Activated gamma-delta T cell treated with anti-CD3 and anti-CD28 coated beads, Interleukin-2, amount 50 U/mL, for 16 hours (primary cell): ENCODE data around the gene MTAP.

Experiments used
- DNase-seq: peaks from one replicate; pipeline ENCODE4 v3.0.0-alpha.2; 2020; ENCODE audit warnings: low read depth

Gene MTAP

DNA sequence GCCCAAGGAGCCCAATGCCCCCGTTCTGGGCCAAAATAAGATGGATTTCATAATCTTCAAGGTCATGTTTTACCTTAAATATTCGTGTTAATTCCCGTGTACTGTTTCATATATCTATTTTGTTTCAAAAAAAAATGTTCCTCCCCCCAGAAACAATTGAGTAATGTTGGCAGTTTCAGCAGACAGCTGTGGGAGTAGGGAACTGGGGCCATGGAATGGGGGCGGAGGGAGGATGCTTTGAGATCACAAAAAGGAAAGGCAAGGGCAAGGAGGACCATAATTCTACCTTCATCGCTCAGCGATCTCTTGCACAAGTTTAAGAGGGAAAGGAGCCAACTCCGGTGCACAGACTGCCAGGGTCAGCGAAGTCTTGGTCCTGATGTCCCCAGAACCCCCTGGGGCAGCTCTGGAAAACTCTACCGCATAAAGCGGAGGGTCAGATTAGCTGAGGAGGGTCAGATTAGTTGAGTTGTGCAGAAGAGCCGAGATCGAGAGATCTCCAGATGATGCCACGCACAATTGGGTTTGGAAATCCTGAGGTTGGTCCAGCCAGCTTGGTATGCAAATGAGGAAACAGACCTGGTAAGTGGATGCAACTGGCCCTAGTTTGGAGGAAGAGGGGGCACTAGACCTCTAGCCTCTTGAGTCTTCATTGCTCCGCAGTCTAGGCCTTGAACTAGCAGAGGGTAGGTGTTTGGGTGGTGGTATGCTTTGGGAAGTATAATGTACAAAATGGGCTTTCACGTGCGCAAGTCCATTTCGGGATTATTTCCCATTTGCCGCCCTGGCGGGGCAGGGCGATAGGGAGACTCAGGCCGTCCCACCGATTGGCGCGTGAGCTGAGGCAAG is 167.7 kb downstream of the MTAP start:
- no peak for DNase-seq

GRCh38 chr9:21970800-21971640 is 168.6 kb downstream of the MTAP start:
- no peak for DNase-seq

- no peak for DNase-seq
Measured at GRCh38 chr9:21972361-21972760, 169.9 kb downstream of the MTAP start.

- DNase-seq = no peak
Measured at GRCh38 chr9:21974343-21974721, 171.9 kb downstream of the MTAP start.

DNA sequence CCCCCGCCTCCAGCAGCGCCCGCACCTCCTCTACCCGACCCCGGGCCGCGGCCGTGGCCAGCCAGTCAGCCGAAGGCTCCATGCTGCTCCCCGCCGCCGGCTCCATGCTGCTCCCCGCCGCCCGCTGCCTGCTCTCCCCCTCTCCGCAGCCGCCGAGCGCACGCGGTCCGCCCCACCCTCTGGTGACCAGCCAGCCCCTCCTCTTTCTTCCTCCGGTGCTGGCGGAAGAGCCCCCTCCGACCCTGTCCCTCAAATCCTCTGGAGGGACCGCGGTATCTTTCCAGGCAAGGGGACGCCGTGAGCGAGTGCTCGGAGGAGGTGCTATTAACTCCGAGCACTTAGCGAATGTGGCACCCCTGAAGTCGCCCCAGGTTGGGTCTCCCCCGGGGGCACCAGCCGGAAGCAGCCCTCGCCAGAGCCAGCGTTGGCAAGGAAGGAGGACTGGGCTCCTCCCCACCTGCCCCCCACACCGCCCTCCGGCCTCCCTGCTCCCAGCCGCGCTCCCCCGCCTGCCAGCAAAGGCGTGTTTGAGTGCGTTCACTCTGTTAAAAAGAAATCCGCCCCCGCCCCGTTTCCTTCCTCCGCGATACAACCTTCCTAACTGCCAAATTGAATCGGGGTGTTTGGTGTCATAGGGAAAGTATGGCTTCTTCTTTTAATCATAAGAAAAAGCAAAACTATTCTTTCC is 172.4 kb downstream of the MTAP start:
- no peak for DNase-seq

GRCh38 chr9:21976334-21976875 is 174.0 kb downstream of the MTAP start:
- no peak for DNase-seq

DNA sequence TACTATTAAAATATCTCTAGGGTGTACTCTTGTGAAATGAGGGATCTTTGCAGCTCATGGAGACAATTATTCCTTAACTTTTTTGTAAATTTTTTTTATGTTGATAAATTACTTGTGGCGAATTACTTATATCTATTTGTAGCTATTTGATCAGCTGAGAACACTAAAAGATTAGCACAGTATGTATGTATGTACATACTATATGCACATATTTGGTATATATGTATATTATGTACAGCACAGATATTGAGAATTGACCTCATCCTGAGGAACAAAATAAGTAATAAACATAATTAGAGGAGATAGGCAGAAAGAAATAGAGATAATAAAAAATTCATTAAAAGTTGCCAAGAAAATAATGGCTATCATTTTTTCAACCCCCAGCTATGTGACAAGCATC is 180.0 kb downstream of the MTAP start:
- DNase-seq = no peak

DNA sequence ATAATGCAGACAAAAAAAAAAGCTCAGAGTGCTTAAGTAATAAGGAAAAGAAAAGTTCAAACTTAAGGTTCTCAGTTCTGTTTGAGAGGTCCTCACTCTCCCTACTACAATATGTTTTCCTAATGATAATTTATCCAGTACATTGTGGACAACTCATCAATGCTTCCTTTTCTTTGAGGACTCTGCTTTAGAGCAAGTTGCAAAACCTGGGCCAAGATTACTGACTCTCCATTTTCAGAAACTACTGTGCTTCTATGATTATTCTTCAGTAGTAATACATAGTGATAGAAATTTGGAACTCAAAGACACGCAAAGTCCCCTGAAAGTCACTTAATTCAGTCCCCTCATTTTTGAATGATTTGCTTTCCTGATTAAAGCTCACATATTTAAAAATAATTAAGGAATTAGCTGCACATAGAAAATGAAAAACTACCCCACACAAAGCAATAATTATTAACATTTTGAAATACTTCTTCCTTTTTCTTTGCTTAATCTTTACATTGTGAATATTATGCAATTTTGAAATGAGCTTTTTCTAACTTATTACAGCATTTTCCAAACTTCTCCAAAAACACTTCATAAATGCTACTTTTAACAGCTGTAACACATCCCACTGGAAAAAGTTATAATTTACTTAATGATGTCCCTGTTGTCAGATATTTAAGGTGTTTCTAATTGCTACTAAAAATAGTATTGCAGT is 180.6 kb downstream of the MTAP start:
- no peak for DNase-seq

- no peak for DNase-seq
Measured at GRCh38 chr9:21983561-21983935, 181.1 kb downstream of the MTAP start.

DNA sequence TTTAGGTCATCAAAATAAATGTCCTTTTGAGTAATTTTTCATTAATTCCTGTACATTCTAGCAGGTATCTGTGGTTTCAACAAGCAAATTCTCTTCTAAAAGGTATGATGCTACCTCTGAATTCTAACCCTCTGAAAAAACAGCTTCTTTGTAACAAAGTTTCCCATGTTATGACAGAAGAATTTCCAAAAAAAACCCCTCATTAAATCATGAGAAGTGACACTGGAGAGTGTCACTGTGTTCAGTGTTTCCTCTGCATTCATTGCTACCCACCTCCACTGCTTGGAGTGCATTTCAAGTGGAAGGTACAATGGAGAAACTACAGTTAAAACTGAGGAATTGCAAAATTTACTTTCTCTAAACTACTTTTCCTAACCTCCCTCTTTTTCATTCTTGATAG is 181.7 kb downstream of the MTAP start:
- DNase-seq = no peak

GRCh38 chr9:21985964-21986667 is 183.7 kb downstream of the MTAP start:
- DNase-seq = no peak
